Mesenchymal stem cell (in vitro differentiated cells and primary cell): ENCODE data around the gene GRIK2.

Source experiments
- DNase-seq: peaks from one replicate; pipeline ENCODE4 v3.0.0-alpha.2; 2013
- H2AFZ ChIP-seq: one replicate; pipeline ENCODE4 v1.6.1; 2013; ENCODE audit warnings: low read depth, mild to moderate bottlenecking, control low read depth, inconsistent platforms, low read length, moderate library complexity
- H2AK5ac ChIP-seq: 2 replicates; pipeline ENCODE4 v1.6.1; 2013; ENCODE audit warnings: low read length, moderate library complexity, mild to moderate bottlenecking, inconsistent platforms; ENCODE audit not compliant: severe bottlenecking
- H2BK120ac ChIP-seq: one replicate; pipeline ENCODE4 v1.6.1; 2013; ENCODE audit warnings: low read depth, mild to moderate bottlenecking, inconsistent platforms, low read length, moderate library complexity
- H2BK12ac ChIP-seq, 2 experiments: one replicate each; pipeline ENCODE4 v1.6.1; 2013; ENCODE audit warnings: inconsistent platforms in 2 of 2, low read length in 2 of 2, mild to moderate bottlenecking in 2 of 2, moderate library complexity in 2 of 2, control low read depth in 1 of 2
- H2BK15ac ChIP-seq: one replicate; pipeline ENCODE4 v1.6.1; 2013; ENCODE audit warnings: mild to moderate bottlenecking, low read depth, inconsistent platforms; ENCODE audit not compliant: poor library complexity, severe bottlenecking
- H2BK5ac ChIP-seq: 2 replicates; pipeline ENCODE4 v1.6.1; 2013; ENCODE audit warnings: low read depth, mild to moderate bottlenecking, low read length, control low read depth, inconsistent platforms; ENCODE audit not compliant: poor library complexity, severe bottlenecking
- H3K14ac ChIP-seq, 2 experiments: one replicate each; pipeline ENCODE4 v1.6.1; 2013; ENCODE audit warnings: inconsistent platforms in 2 of 2, low read length in 2 of 2, control low read depth in 1 of 2, mild to moderate bottlenecking in 1 of 2, moderate library complexity in 1 of 2
- H3K18ac ChIP-seq, 2 experiments: one replicate each; pipeline ENCODE4 v1.6.1; 2013; ENCODE audit warnings: inconsistent platforms in 2 of 2, low read length in 2 of 2, control low read depth in 1 of 2, low read depth in 1 of 2, mild to moderate bottlenecking in 1 of 2
- H3K23ac ChIP-seq, 2 experiments: one replicate each; pipeline ENCODE4 v1.6.1; 2013; ENCODE audit warnings: inconsistent platforms in 2 of 2, low read length in 2 of 2, mild to moderate bottlenecking in 2 of 2, moderate library complexity in 2 of 2, control low read depth in 1 of 2
- H3K27ac ChIP-seq: 2 replicates; pipeline ENCODE4 v1.5.1; 2013; ENCODE audit warnings: mild to moderate bottlenecking, moderate library complexity, low read length, control low read depth, inconsistent platforms; ENCODE audit not compliant: poor library complexity, severe bottlenecking
- H3K27me3 ChIP-seq, 2 experiments: 2 replicates each; pipeline versions ENCODE4 v1.6.1 to v1.7.0; 2013; ENCODE audit warnings: low read length in 2 of 2, mild to moderate bottlenecking in 2 of 2, moderate library complexity in 2 of 2, control low read depth in 1 of 2, inconsistent platforms in 1 of 2; ENCODE audit not compliant: control insufficient read depth in 1 of 2, insufficient read depth in 1 of 2
- H3K36me3 ChIP-seq, 2 experiments: 2 replicates each; pipeline versions ENCODE4 v1.6.1 to v1.7.0; 2013; ENCODE audit warnings: low read length in 2 of 2, control low read depth in 1 of 2, inconsistent platforms in 1 of 2, low read depth in 1 of 2, mild to moderate bottlenecking in 1 of 2; ENCODE audit not compliant: insufficient read depth in 2 of 2, control insufficient read depth in 1 of 2
- H3K4ac ChIP-seq, 2 experiments: one replicate each; pipeline ENCODE4 v1.6.1; 2013; ENCODE audit warnings: inconsistent platforms in 2 of 2, low read length in 2 of 2, mild to moderate bottlenecking in 2 of 2, moderate library complexity in 2 of 2, control low read depth in 1 of 2, low read depth in 1 of 2
- H3K4me1 ChIP-seq: 2 replicates; pipeline ENCODE4 v1.6.1; 2013; ENCODE audit warnings: low read depth, low read length, control low read depth; ENCODE audit not compliant: control insufficient read depth, insufficient read depth
- H3K4me2 ChIP-seq: 2 replicates; pipeline ENCODE4 v1.6.1; 2013; ENCODE audit warnings: low read length, mild to moderate bottlenecking, inconsistent platforms; ENCODE audit not compliant: poor library complexity, severe bottlenecking
- H3K4me3 ChIP-seq, 2 experiments: 2 replicates each; pipeline versions ENCODE4 v1.5.1 to v1.7.0; 2013; ENCODE audit warnings: low read length in 2 of 2, mild to moderate bottlenecking in 2 of 2, control low read depth in 1 of 2, low read depth in 1 of 2; ENCODE audit not compliant: insufficient read depth in 1 of 2
- H3K79me1 ChIP-seq: replicated peaks from 2 replicates; pipeline ENCODE4 v1.6.1; 2013; ENCODE audit warnings: mild to moderate bottlenecking, control low read depth, low read length, inconsistent platforms; ENCODE audit not compliant: poor library complexity, severe bottlenecking
- H3K9ac ChIP-seq: 2 replicates; pipeline ENCODE4 v1.7.0; 2013; ENCODE audit warnings: mild to moderate bottlenecking, low read length, moderate library complexity
- H3K9me3 ChIP-seq: 2 replicates; pipeline ENCODE4 v1.7.0; 2013; ENCODE audit warnings: mild to moderate bottlenecking, low read length; ENCODE audit not compliant: control insufficient read depth
- H4K8ac ChIP-seq: one replicate; pipeline ENCODE4 v1.6.1; 2013; ENCODE audit warnings: inconsistent platforms, mild to moderate bottlenecking, low read length, moderate library complexity
- H4K91ac ChIP-seq: one replicate; pipeline ENCODE4 v1.6.1; 2013; ENCODE audit warnings: mild to moderate bottlenecking, low read length, inconsistent platforms
- WGBS: methylation state at CpG from one replicate; pipeline ENCODE4 v1.1.7; 2013; ENCODE audit warnings: mixed read lengths; 5-methylcytosine and 5-hydroxymethylcytosine counted together

GRIK2 gene

GRCh38 chr6:101758368-101758767 is 364.9 kb downstream of the GRIK2 start:
- no CpG with 5 or more reads among the region's 1 CpG for WGBS
- Histone ChIP-seq H3K4me3 (no peak overlapping the region), H3K18ac (no peak overlapping the region), H2BK12ac (no peak overlapping the region), H3K4me1 (no peaks in the 10 kb centered on the region), H3K79me1 (no peaks in the 10 kb centered on the region), H2AFZ (no peak overlapping the region), H4K8ac (no peak overlapping the region), H3K36me3 (no peaks in the 10 kb centered on the region), H3K4me2 (no peak overlapping the region), H3K23ac (no peak overlapping the region), H3K27ac (no peak overlapping the region), H3K14ac (no peak overlapping the region), H2AK5ac (no peak overlapping the region), H3K27me3 (no peaks in the 10 kb centered on the region), H3K9me3 (no peaks in the 10 kb centered on the region), H2BK120ac (no peak overlapping the region), H3K4ac (no peak overlapping the region), H4K91ac (no peak overlapping the region), H2BK15ac (no peak overlapping the region), H2BK5ac (no peak overlapping the region), H3K9ac (no peak overlapping the region)
- no peak for DNase-seq

DNA sequence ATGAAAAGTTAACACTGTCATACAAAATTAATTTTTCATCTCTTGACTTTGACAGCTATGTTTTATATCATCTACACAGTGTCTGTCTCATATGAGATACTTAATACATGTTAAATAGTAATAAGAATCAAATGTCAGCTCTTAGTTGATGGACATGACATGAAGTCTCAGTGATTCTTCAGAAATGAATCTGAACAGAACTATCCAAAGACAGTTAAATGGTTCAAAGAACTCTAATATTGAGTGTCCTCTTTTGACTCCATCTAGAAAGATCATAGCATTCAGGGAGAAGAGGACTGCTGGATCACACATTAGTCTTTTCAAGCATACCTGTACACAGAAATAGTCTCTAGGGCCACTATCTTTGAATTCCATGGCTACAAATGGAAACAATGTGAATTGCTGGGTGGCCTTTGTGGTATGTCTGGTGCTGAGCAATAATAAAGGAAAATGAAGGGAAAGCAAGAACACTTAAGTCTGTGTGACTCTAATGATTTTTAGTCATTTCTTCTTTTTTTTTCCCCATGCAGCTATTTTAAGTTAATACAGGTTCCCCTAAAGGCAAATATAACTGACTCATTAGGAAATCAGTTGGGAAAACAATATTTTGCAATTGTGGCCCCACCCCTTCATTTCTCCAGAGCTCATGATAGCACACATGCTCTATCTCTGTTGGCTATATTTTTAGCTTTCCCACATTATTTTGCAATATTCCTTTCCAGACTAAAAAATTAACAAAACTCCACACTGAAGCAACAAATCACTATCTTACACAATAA is 367.5 kb downstream of the GRIK2 start:
- Histone ChIP-seq H3K27ac (no peak overlapping the region), H4K91ac (no peak overlapping the region), H2AK5ac (no peak overlapping the region), H3K9ac (no peak overlapping the region), H3K27me3 (no peaks in the 10 kb centered on the region), H3K36me3 (no peaks in the 10 kb centered on the region), H2BK12ac (no peak overlapping the region), H2BK15ac (no peak overlapping the region), H3K79me1 (no peaks in the 10 kb centered on the region), H2BK120ac (no peak overlapping the region), H4K8ac (no peak overlapping the region), H2BK5ac (no peak overlapping the region), H3K14ac (no peak overlapping the region), H3K4me1 (no peaks in the 10 kb centered on the region), H3K4me2 (no peak overlapping the region), H3K9me3 (no peaks in the 10 kb centered on the region), H3K23ac (no peak overlapping the region), H3K18ac (no peak overlapping the region), H3K4me3 (no peak overlapping the region), H2AFZ (no peak overlapping the region), H3K4ac (no peak overlapping the region)
- DNase-seq: peak; percentile 85

DNA sequence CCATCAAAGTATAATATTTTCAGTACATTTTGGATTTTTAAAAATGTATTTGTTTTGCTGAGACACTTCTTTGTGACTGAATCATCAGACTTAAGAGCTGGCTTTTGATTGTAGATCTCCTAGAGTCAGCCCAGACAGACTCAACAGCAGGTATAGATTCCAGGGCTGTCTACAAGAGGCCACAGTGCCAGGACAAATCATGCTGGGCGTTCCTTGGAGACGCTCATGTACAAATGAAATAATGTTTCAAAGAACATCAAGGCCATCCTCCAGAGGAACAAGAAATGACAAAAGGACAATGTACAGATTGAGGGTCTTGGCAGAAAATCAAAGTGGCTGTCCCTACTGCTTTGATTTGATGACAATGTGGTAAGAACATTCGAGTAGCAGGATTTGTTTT is 369.3 kb downstream of the GRIK2 start:
- no peak overlapping the region for H4K91ac ChIP-seq
- H3K14ac ChIP-seq: no peak overlapping the region
- H3K23ac ChIP-seq: no peak overlapping the region
- no peaks in the 10 kb centered on the region for H3K27me3 ChIP-seq
- no peak overlapping the region for H2BK15ac ChIP-seq
- no peak overlapping the region for H2BK120ac ChIP-seq
- H4K8ac ChIP-seq: no peak overlapping the region
- H3K18ac ChIP-seq: no peak overlapping the region
- no peak overlapping the region for H3K4ac ChIP-seq
- no peak overlapping the region for H3K27ac ChIP-seq
- WGBS: 97% methylated on average over 3 of the region's 3 CpGs
- no peak for DNase-seq
- no peaks in the 10 kb centered on the region for H3K4me1 ChIP-seq
- H2BK5ac ChIP-seq: no peak overlapping the region
- no peak overlapping the region for H3K4me2 ChIP-seq
- H2AFZ ChIP-seq: no peak overlapping the region
- no peaks in the 10 kb centered on the region for H3K9me3 ChIP-seq
- H2BK12ac ChIP-seq: no peak overlapping the region
- H3K4me3 ChIP-seq: no peak overlapping the region
- H2AK5ac ChIP-seq: no peak overlapping the region
- H3K36me3 ChIP-seq: no peaks in the 10 kb centered on the region
- H3K9ac ChIP-seq: no peak overlapping the region
- no peaks in the 10 kb centered on the region for H3K79me1 ChIP-seq

GRCh38 chr6:101765281-101765680 is 371.8 kb downstream of the GRIK2 start:
- no peaks in the 10 kb centered on the region for H3K9me3 ChIP-seq
- H2BK5ac ChIP-seq: no peak overlapping the region
- H2AK5ac ChIP-seq: no peak overlapping the region
- H3K9ac ChIP-seq: no peak overlapping the region
- H3K4me1 ChIP-seq: no peaks in the 10 kb centered on the region
- H4K91ac ChIP-seq: no peak overlapping the region
- H3K4ac ChIP-seq: no peak overlapping the region
- no peak overlapping the region for H3K14ac ChIP-seq
- no peak overlapping the region for H2BK120ac ChIP-seq
- no peak overlapping the region for H2BK15ac ChIP-seq
- H3K23ac ChIP-seq: no peak overlapping the region
- H3K36me3 ChIP-seq: no peaks in the 10 kb centered on the region
- H3K27ac ChIP-seq: no peak overlapping the region
- H2AFZ ChIP-seq: no peak overlapping the region
- H3K27me3 ChIP-seq: no peaks in the 10 kb centered on the region
- no peak overlapping the region for H4K8ac ChIP-seq
- H3K18ac ChIP-seq: no peak overlapping the region
- no peaks in the 10 kb centered on the region for H3K79me1 ChIP-seq
- no CpG with 5 or more reads among the region's 1 CpG for WGBS
- no peak overlapping the region for H3K4me2 ChIP-seq
- H3K4me3 ChIP-seq: no peak overlapping the region
- no peak for DNase-seq
- H2BK12ac ChIP-seq: no peak overlapping the region
